Esophagus squamous epithelium (tissue), 5 donors: ENCODE results near the gene TMEM174. TPM values are rescaled to one million over a fixed set of nuclear protein-coding genes. Genes with fewer than 3 reads are reported as not detected.

ENCODE experiments used
- DNase-seq: peaks from one replicate; lab custom pipeline; 2025; lab: John Stamatoyannopoulos, UW
- H3K27ac ChIP-seq, 4 donors: fragments of 200-600 bp; sonication (generic); one replicate each; pipeline ENCODE4 v1.5.1; 2016 to 2019; ENCODE audit warnings: mild to moderate bottlenecking in 1 of 4
- H3K27me3 ChIP-seq, 4 donors: fragments of 200-600 bp; sonication (generic); 1 replicate in 3 of 4; 2 replicates in 1 of 4; pipeline versions ENCODE4 v1.5.1 to v1.6.0; 2017 to 2021; ENCODE audit warnings: antibody characterized with exemption in 1 of 4
- H3K36me3 ChIP-seq, 3 donors: fragments of 200-600 bp; sonication (generic); one replicate each; pipeline ENCODE4 v1.5.1; 2016 to 2019
- H3K4me1 ChIP-seq, 3 donors: fragments of 200-600 bp; sonication (generic); one replicate each; pipeline ENCODE4 v1.5.1; 2017 to 2019
- H3K4me3 ChIP-seq, 4 donors: fragments of 200-600 bp; sonication (generic); 1 replicate in 3 of 4; 2 replicates in 1 of 4; pipeline ENCODE4 v1.5.1; 2016 to 2019; ENCODE audit warnings: mild to moderate bottlenecking in 2 of 4, moderate library complexity in 1 of 4
- H3K9me3 ChIP-seq, 3 donors: fragments of 200-600 bp; sonication (generic); one replicate each; pipeline ENCODE4 v1.5.1; 2016 to 2019
- POLR2A ChIP-seq, 4 donors: fragments of 450-650 bp; IDR thresholded peaks; one replicate each; pipeline ENCODE4 v1.6.1; 2017; ENCODE audit warnings: antibody characterized with exemption in 4 of 4, mild to moderate bottlenecking in 4 of 4, moderate library complexity in 3 of 4
- WGBS, 2 donors: methylation state at CpG; one replicate each; pipeline ENCODE4 v1.1.5; 2018; 5-methylcytosine and 5-hydroxymethylcytosine counted together
- intact Hi-C: fragments of 100-400 bp; cut with DNase I; formaldehyde crosslinking; loops from one replicate; pipeline ENCODE4 v1.15.0; 2022
- total RNA-seq, 4 donors: library from RNA; depleted of rRNA; stranded (reverse); fragments of >200 nt; gene quantifications; one replicate each; pipeline ENCODE4 v1.1.0, GENCODE V29; 2016
- TF ChIP-seq, protein P1 (sequence below), 6 experiments: fragments of 450-650 bp in 4 of 6; fragments of 200-600 bp in 2 of 6; sonication (generic) in 2 of 6; IDR thresholded peaks; one replicate each; pipeline ENCODE4 v1.5.1; 2016 to 2019; ENCODE audit warnings: antibody characterized with exemption in 6 of 6, mild to moderate bottlenecking in 4 of 6, moderate library complexity in 4 of 6
- donor health status: DM: yes; HTN: yes; CAD: no.

Gene TMEM174
- total RNA-seq, 4 donors from 2014 or later = not detected

DNA sequence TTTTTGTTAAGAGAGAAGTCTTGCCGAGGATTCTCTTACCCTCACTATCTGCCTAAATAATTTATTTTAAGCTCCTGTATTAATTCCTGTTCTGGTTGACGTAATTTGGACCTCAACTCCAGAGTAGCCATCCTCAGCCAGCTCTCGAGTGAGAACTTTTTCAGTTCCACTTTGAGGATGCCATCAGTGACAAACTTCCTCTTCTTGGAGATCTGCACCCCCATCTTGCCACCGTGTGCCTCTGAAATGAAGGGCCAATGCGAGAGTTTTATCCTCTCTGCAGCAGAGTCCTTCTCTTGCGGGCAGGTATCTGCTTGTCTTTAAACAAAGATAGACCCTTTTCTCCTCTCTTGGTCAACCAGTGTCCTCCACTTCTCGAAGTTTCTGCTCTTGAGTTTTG lies 19.5 kb upstream of the TMEM174 start:
- no peak for DNase-seq
- TF ChIP-seq, protein P1, sequence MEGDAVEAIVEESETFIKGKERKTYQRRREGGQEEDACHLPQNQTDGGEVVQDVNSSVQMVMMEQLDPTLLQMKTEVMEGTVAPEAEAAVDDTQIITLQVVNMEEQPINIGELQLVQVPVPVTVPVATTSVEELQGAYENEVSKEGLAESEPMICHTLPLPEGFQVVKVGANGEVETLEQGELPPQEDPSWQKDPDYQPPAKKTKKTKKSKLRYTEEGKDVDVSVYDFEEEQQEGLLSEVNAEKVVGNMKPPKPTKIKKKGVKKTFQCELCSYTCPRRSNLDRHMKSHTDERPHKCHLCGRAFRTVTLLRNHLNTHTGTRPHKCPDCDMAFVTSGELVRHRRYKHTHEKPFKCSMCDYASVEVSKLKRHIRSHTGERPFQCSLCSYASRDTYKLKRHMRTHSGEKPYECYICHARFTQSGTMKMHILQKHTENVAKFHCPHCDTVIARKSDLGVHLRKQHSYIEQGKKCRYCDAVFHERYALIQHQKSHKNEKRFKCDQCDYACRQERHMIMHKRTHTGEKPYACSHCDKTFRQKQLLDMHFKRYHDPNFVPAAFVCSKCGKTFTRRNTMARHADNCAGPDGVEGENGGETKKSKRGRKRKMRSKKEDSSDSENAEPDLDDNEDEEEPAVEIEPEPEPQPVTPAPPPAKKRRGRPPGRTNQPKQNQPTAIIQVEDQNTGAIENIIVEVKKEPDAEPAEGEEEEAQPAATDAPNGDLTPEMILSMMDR (IDR thresholded peaks at IDR 0.05) = no peak
- no peak for TF ChIP-seq POLR2A (IDR thresholded peaks at IDR 0.05)
- Histone ChIP-seq H3K4me3 (no peak overlapping the region), H3K27ac (no peak overlapping the region), H3K9me3 (no peaks in the 10 kb centered on the region), H3K4me1 (peaks cover 0 to 12% (median 0%) of the 10 kb centered on the region in 3 donors), H3K27me3 (peaks cover 0 to 9% (median 0%) of the 10 kb centered on the region in 4 donors), H3K36me3 (no peaks in the 10 kb centered on the region)
- intact Hi-C loops = no loop called here
- WGBS, 2 donors = 68 to 74% methylated on average over 7 of the region's 7 CpGs

DNA sequence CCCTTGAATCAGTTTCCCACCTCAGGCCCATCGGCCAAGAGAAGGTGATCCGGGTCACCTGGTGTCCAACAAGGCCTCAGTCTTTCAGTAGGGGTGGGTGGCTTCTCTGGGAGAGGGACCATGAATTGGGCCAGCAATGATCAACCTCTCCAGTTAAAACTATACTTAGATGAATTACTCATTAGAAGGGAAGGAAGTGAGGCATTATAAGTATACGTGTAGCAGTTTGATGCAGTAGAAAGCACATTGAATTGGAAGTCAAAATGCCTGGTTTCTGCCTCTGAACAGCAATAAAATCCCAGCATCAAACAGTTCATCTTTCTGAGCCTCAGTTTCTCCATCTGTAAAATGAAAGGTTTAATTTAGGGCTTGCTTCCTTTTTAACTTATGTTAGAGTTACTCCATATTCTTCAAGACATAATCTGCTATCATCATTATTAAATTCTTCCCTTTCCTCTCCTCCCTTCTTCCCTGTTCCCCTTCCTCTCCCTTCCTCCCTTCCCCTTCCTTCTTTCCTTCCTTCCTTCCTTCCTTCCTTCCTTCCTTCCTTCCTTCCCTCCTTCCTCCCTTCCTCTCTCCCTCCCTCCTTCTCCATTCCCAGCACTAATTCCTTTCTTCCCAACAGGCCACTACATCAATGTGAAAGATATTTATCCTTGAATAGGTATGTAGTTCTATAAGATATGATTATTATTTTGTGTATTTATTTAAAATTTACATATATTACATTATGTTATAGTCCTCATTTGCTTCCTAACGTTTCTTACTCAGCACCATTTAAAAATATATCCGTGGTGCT lies 18.6 kb upstream of the TMEM174 start:
- Histone ChIP-seq H3K27ac (no peak overlapping the region), H3K9me3 (no peaks in the 10 kb centered on the region), H3K4me1 (peaks cover 0 to 16% (median 0%) of the 10 kb centered on the region in 3 donors), H3K4me3 (no peak overlapping the region), H3K36me3 (no peaks in the 10 kb centered on the region), H3K27me3 (peaks cover 0 to 13% (median 0%) of the 10 kb centered on the region in 4 donors)
- DNase-seq = no peak
- intact Hi-C loops = no loop called here
- WGBS, 2 donors = 76 to 80% methylated on average over 5 of the region's 5 CpGs
- no peak for TF ChIP-seq POLR2A (IDR thresholded peaks at IDR 0.05)
- TF ChIP-seq, protein P1 (IDR thresholded peaks at IDR 0.05) = no peak

DNA sequence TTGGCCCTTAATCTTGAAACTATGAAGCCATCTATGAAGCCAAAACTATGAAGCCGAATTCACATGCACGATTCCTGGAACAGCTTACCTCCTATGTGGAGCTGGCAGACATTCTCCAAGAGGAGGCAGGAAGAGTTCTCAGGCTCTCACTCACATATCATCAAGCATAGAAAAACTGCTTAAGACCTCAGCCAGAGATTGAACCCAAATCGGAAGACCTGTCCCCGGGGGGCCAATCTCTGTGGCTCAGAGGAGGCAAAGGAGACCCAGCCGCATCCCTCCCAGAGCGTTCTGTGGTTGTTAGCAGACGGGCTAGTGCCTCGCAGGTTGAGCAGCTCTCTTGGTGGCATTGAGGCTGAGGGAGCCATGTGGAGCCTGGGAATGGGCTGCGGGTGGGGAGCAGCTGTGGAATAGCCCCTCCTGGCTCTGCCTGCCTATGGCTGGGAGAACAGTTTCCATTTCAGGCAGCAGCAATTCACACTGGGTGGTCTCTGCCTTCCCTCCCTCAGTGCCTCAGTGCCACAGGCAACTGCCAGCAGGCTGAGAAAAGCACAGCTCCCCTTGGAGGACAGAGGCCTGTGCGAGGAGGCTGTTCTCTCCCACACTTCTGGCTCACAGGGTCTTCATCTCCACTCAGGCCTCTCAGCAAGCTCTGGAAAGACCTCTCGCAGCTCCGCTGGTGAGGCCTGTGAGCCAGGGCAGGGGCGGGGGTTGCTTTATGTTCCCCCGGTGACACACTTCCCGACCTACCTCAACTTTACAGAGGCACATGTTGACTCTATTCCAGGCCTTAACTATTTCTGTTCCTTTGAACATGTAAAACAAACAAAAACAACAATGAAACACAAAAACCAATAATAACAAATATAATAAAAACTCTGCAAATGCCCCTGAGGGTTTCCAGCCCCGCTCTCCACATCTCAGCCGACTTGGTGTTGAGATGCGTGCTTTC lies 17.4 kb upstream of the TMEM174 start:
- peaks cover 0 to 16% (median 0%) of the 10 kb centered on the region in 4 donors for H3K27me3 ChIP-seq
- H3K9me3 ChIP-seq = no peaks in the 10 kb centered on the region
- H3K4me1 ChIP-seq = peaks cover 0 to 16% (median 0%) of the 10 kb centered on the region in 3 donors
- TF ChIP-seq POLR2A (IDR thresholded peaks at IDR 0.05) = no peak
- TF ChIP-seq, protein P1 (IDR thresholded peaks at IDR 0.05) = no peak
- no peak overlapping the region for H3K27ac ChIP-seq
- intact Hi-C loops = no loop called here
- no peaks in the 10 kb centered on the region for H3K36me3 ChIP-seq
- H3K4me3 ChIP-seq = no peak overlapping the region
- DNase-seq = no peak
- 79 to 86% methylated on average over 16 to 17 of the region's 18 CpGs for WGBS, 2 donors

DNA sequence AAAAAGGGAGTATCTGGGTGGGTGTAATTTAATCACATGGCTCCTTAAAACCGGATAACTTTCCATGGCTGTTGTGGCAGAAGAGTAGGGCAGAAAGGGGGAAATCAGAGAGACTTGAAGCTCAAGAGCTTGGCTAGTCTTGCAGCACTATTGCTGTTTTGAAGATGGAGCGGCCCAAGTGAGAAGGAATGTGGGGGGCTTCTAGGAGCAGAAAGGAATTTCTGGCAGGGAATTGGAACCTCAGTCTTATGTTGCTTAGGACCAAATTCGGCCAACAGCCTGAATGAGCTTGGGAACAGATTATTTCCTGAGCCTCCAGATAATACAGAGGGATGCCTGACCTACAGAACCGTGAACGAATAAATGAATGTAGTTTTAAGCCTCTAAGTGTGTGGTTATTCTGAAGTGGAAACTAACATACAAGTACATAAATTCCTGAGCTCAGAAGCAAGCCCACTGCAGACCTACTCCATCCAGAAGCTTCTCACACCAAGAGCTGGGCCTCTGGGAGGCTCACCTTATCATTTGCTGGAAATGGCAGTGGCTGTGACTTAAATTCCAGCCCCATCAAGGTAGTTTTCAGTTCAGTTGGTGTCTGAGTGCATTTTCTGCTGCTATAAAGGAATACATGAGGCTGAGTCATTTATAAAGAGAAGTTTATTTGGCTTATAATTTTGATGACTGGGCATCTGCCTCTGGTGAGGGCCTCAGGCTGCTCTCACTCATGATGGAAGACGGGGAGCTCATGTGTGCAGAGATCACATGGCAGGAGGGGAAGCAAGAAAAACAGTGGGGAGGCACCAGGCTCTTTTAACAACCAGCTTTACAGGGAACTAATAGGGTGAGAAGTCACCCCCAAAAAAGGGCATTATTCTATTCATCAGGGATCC lies 15.3 kb upstream of the TMEM174 start:
- peaks cover 0 to 16% (median 0%) of the 10 kb centered on the region in 3 donors for H3K4me1 ChIP-seq
- no peak for DNase-seq
- H3K27me3 ChIP-seq = peaks cover 0 to 16% (median 0%) of the 10 kb centered on the region in 4 donors
- no peaks in the 10 kb centered on the region for H3K9me3 ChIP-seq
- H3K27ac ChIP-seq = peak overlapping the region in 2 of 4 donors; percentile 48 to 49
- 74% methylated on average over 6 of the region's 6 CpGs for WGBS, 2 donors
- H3K36me3 ChIP-seq = no peaks in the 10 kb centered on the region
- intact Hi-C loops = no loop called here
- H3K4me3 ChIP-seq = no peak overlapping the region
- no peak for TF ChIP-seq POLR2A (IDR thresholded peaks at IDR 0.05)
- TF ChIP-seq, protein P1 (IDR thresholded peaks at IDR 0.05) = no peak
